PC-3 (cell line): Measurements from ENCODE around the gene RANBP10.

ENCODE experiments used
- EZH2 ChIP-seq: fragments of 300-600 bp; sonication (generic); IDR thresholded peaks from one replicate; pipeline ENCODE4 v1.6.1; 2017; ENCODE audit warnings: antibody characterized with exemption, mild to moderate bottlenecking, low read length; ENCODE audit not compliant: unreplicated experiment
- EZH2phosphoT487 ChIP-seq: fragments of 300-600 bp; sonication (generic); IDR thresholded peaks from 2 replicates; pipeline ENCODE4 v1.6.1; 2018; ENCODE audit warnings: mild to moderate bottlenecking, antibody characterized with exemption, low read length, borderline replicate concordance
- TF ChIP-seq, protein P1 (sequence below): fragments of 300-600 bp; sonication (generic); conservative IDR thresholded peaks from 2 replicates; pipeline ENCODE4 v1.5.1; 2017; ENCODE audit warnings: antibody characterized with exemption, low read depth, mild to moderate bottlenecking, low read length

GRCh38 chr16:67845291-67846062, 39.1 kb upstream of the RANBP10 start:
- TF ChIP-seq, protein P1, sequence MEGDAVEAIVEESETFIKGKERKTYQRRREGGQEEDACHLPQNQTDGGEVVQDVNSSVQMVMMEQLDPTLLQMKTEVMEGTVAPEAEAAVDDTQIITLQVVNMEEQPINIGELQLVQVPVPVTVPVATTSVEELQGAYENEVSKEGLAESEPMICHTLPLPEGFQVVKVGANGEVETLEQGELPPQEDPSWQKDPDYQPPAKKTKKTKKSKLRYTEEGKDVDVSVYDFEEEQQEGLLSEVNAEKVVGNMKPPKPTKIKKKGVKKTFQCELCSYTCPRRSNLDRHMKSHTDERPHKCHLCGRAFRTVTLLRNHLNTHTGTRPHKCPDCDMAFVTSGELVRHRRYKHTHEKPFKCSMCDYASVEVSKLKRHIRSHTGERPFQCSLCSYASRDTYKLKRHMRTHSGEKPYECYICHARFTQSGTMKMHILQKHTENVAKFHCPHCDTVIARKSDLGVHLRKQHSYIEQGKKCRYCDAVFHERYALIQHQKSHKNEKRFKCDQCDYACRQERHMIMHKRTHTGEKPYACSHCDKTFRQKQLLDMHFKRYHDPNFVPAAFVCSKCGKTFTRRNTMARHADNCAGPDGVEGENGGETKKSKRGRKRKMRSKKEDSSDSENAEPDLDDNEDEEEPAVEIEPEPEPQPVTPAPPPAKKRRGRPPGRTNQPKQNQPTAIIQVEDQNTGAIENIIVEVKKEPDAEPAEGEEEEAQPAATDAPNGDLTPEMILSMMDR = no peak
- TF ChIP-seq EZH2phosphoT487 = no peak
- TF ChIP-seq EZH2 = no peak
